SJCRH30 (cell line): ENCODE data around the gene CDKN2B. TPM values are rescaled to one million over a fixed set of nuclear protein-coding genes. Genes with fewer than 3 reads are reported as not detected.
"Not testable (repeated sequence)": the region's sequence is repeated elsewhere in the genome, so short reads cannot be mapped to it uniquely, and the experiment has no call there.

Experiments used
- DNase-seq, 2 experiments: peaks; one replicate each; pipeline ENCODE4 v3.0.0-alpha.2; 2015 to 2020
- H3K27ac ChIP-seq: fragments of 250-450 bp; sonication (Bioruptor Pico); 2 replicates; pipeline ENCODE4 v1.5.1; 2020; ENCODE audit warnings: mild to moderate bottlenecking, moderate library complexity
- H3K27me3 ChIP-seq: fragments of 250-450 bp; sonication (Bioruptor Pico); 2 replicates; pipeline ENCODE4 v1.5.1; 2020; ENCODE audit warnings: mild to moderate bottlenecking, moderate library complexity
- H3K36me3 ChIP-seq: fragments of 250-450 bp; sonication (Bioruptor Pico); 2 replicates; pipeline ENCODE4 v1.5.1; 2020; ENCODE audit warnings: mild to moderate bottlenecking, moderate library complexity
- H3K4me1 ChIP-seq: fragments of 250-450 bp; sonication (Bioruptor Pico); 2 replicates; pipeline ENCODE4 v1.5.1; 2020; ENCODE audit warnings: mild to moderate bottlenecking, moderate library complexity
- H3K4me3 ChIP-seq: fragments of 250-450 bp; sonication (Bioruptor Pico); 2 replicates; pipeline ENCODE4 v1.5.1; 2020; ENCODE audit warnings: mild to moderate bottlenecking, moderate library complexity
- H3K9me3 ChIP-seq: fragments of 250-450 bp; sonication (Bioruptor Pico); replicated peaks from 2 replicates; pipeline ENCODE4 v1.5.1; 2020; ENCODE audit warnings: mild to moderate bottlenecking, moderate library complexity
- total RNA-seq: library from RNA; depleted of rRNA; stranded (reverse); fragments of >200 nt; shearing (Covaris generic); gene quantifications from 2 replicates; pipeline ENCODE4 v1.2.3, GENCODE V29; 2014; rRNA removed

Gene CDKN2B
- total RNA-seq, 1 experiment from 2014 or later = 1.3 TPM

DNA sequence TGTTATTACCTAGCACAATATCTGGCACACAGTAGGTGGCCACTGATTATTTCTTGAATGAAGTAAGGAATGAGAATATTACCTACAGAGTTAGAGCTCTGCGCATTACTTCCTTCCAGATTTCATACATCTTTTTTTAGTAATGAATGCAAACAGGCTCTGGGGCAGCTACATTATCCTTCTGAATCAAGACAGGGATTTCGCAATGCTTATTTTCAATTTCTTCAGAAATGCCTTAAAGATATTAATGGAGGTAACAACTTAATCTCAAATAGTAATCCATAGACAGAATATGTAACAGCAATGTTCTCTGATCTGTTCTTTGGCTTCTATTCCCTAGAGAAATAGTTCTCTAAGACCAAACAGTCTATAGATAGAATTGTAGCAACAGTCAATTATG is 47.5 kb downstream of the CDKN2B start:
- Histone ChIP-seq H3K9me3 (no peaks in the 10 kb centered on the region), H3K27ac (no peak overlapping the region), H3K4me1 (no peaks in the 10 kb centered on the region), H3K27me3 (no peaks in the 10 kb centered on the region), H3K4me3 (no peak overlapping the region), H3K36me3 (no peaks in the 10 kb centered on the region)
- DNase-seq = no peak

- H3K36me3 ChIP-seq, DNase-seq, H3K27ac ChIP-seq: not testable (repeated sequence)
These were observed 49.8 kb downstream of the CDKN2B start for GRCh38 chr9:21959268-21959667.

GRCh38 chr9:21958833-21959232 is 50.3 kb downstream of the CDKN2B start:
- no peak overlapping the region for H3K27ac ChIP-seq

More at GRCh38 chr9:21959268-21959667, 49.8 kb downstream of the CDKN2B start:
- H3K27me3 ChIP-seq, H3K9me3 ChIP-seq, H3K4me3 ChIP-seq, H3K4me1 ChIP-seq: not testable (repeated sequence)

More at GRCh38 chr9:21958833-21959232, 50.3 kb downstream of the CDKN2B start:
- no peak for DNase-seq
- H3K27me3 ChIP-seq = no peaks in the 10 kb centered on the region
- no peaks in the 10 kb centered on the region for H3K4me1 ChIP-seq
- H3K36me3 ChIP-seq = no peaks in the 10 kb centered on the region
- no peaks in the 10 kb centered on the region for H3K9me3 ChIP-seq
- no peak overlapping the region for H3K4me3 ChIP-seq

Other genes with a start within 250 kb of the CDKN2B start
- gene MTAP, start 206.7 kb downstream of the CDKN2B start, total RNA-seq = 50.5 and 53.1 TPM in 2 replicates
- gene CDKN2A, start 14.9 kb downstream of the CDKN2B start, total RNA-seq = 107 and 128 TPM in 2 replicates
- 8.4 TPM in 2 replicates for gene CDKN2B-AS1, start 14.5 kb downstream of the CDKN2B start, total RNA-seq